Sciatic nerve (tissue), 1 donor: ENCODE results near the gene SMIM3. TPM values are rescaled to one million over a fixed set of nuclear protein-coding genes. Genes with fewer than 3 reads are reported as not detected.

ENCODE experiments used
- total RNA-seq: library from RNA; stranded (reverse); fragmentation: NEBNext Ultra II Directional; extraction: Animal tissue kit (Norgen Biotek cat#: 25700); gene quantifications from one replicate; pipeline ENCODE4 v1.2.1, GENCODE V29; 2021
- donor health status: DM: no; HTN: no; CAD: no.

SMIM3 gene
- total RNA-seq, 1 donor from 2014 or later = 20.4 TPM

Other genes starting within 250 kb of the SMIM3 start
- gene SYNPO, start 138.1 kb upstream of the SMIM3 start, total RNA-seq = 179 TPM
- 17.9 TPM for gene MYOZ3, start 117.5 kb upstream of the SMIM3 start, total RNA-seq
- 49.0 TPM for gene RBM22, start 77.7 kb upstream of the SMIM3 start, total RNA-seq
- 69.4 TPM for gene DCTN4, start 19.7 kb upstream of the SMIM3 start, total RNA-seq
- not detected for gene IRGM, start 67.8 kb downstream of the SMIM3 start, total RNA-seq
- gene ZNF300, start 126.2 kb downstream of the SMIM3 start, total RNA-seq = 6.2 TPM
- 1,443 TPM for gene GPX3, start 241.8 kb downstream of the SMIM3 start, total RNA-seq